Ovary (tissue), 3 donors: ENCODE data around the gene NDUFA12.

Source experiments
- CTCF ChIP-seq, 3 donors: fragments of 450-650 bp in 2 of 3; fragments of 200-600 bp in 1 of 3; IDR thresholded peaks; one replicate each; pipeline versions ENCODE4 v1.5.1 to v1.8.0; 2016 to 2022; ENCODE audit warnings: antibody characterized with exemption in 3 of 3, mild to moderate bottlenecking in 1 of 3
- EP300 ChIP-seq: sonication (generic); formaldehyde crosslinking; IDR thresholded peaks from one replicate; pipeline ENCODE4 v1.6.1; 2017; ENCODE audit warnings: antibody characterized with exemption
- donor health status: DM: no; HTN: no; CAD: no.

GRCh38 chr12:94997726-94998125 lies 5.8 kb downstream of the NDUFA12 start:
- TF ChIP-seq CTCF (IDR thresholded peaks at IDR 0.05) (no peak), EP300 (no peak)
